RWPE2 (cell line): ENCODE data around the gene DNAJC2.

Experiments used
- ATAC-seq: fragments of 200-7000 bp; cut with Tn5 transposase; 3 replicates; pipeline ENCODE4 v1.9.1; 2021; ENCODE audit warnings: low read depth
- DNase-seq: peaks from one replicate; pipeline ENCODE4 v3.0.0-alpha.2; 2020; ENCODE audit warnings: low spot score
- H3K27ac ChIP-seq: fragments of 450-650 bp; 2 replicates; pipeline ENCODE4 v1.5.1; 2017; ENCODE audit warnings: mild to moderate bottlenecking; ENCODE audit not compliant: poor library complexity, severe bottlenecking
- H3K27me3 ChIP-seq: fragments of 250-450 bp; sonication (Bioruptor Pico); 2 replicates; pipeline ENCODE4 v1.5.1; 2021; ENCODE audit warnings: mild to moderate bottlenecking, moderate library complexity; ENCODE audit not compliant: insufficient read depth, poor library complexity, severe bottlenecking
- H3K36me3 ChIP-seq: fragments of 250-450 bp; sonication (Bioruptor Pico); 2 replicates; pipeline ENCODE4 v1.5.1; 2020; ENCODE audit warnings: low read depth, mild to moderate bottlenecking, moderate library complexity
- H3K4me1 ChIP-seq: fragments of 250-450 bp; sonication (Bioruptor Pico); 2 replicates; pipeline ENCODE4 v1.5.1; 2021; ENCODE audit warnings: mild to moderate bottlenecking, moderate library complexity; ENCODE audit not compliant: insufficient read depth, poor library complexity, severe bottlenecking
- H3K4me3 ChIP-seq: fragments of 250-450 bp; sonication (Bioruptor Pico); 2 replicates; pipeline ENCODE4 v1.5.1; 2021; ENCODE audit warnings: mild to moderate bottlenecking, moderate library complexity; ENCODE audit not compliant: severe bottlenecking
- H3K9me3 ChIP-seq: fragments of 250-450 bp; sonication (Bioruptor Pico); 2 replicates; pipeline ENCODE4 v1.5.1; 2021; ENCODE audit warnings: mild to moderate bottlenecking, moderate library complexity; ENCODE audit not compliant: severe bottlenecking
- TF ChIP-seq, protein P1 (sequence below): fragments of 450-650 bp; IDR thresholded peaks from one replicate; pipeline ENCODE4 v1.5.1; 2017; ENCODE audit warnings: mild to moderate bottlenecking, moderate library complexity; ENCODE audit not compliant: poor library complexity, severe bottlenecking

The DNAJC2 gene

GRCh38 chr7:103379270-103379975, 34.9 kb upstream of the DNAJC2 start:
- Histone ChIP-seq H3K4me3 (no peak overlapping the region), H3K4me1 (no peaks in the 10 kb centered on the region), H3K9me3 (no peaks in the 10 kb centered on the region), H3K27ac (no peak overlapping the region), H3K36me3 (no peaks in the 10 kb centered on the region), H3K27me3 (no peaks in the 10 kb centered on the region)
- TF ChIP-seq, protein P1, sequence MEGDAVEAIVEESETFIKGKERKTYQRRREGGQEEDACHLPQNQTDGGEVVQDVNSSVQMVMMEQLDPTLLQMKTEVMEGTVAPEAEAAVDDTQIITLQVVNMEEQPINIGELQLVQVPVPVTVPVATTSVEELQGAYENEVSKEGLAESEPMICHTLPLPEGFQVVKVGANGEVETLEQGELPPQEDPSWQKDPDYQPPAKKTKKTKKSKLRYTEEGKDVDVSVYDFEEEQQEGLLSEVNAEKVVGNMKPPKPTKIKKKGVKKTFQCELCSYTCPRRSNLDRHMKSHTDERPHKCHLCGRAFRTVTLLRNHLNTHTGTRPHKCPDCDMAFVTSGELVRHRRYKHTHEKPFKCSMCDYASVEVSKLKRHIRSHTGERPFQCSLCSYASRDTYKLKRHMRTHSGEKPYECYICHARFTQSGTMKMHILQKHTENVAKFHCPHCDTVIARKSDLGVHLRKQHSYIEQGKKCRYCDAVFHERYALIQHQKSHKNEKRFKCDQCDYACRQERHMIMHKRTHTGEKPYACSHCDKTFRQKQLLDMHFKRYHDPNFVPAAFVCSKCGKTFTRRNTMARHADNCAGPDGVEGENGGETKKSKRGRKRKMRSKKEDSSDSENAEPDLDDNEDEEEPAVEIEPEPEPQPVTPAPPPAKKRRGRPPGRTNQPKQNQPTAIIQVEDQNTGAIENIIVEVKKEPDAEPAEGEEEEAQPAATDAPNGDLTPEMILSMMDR, result no peak
- DNase-seq (no peak), ATAC-seq (no peak)

DNA sequence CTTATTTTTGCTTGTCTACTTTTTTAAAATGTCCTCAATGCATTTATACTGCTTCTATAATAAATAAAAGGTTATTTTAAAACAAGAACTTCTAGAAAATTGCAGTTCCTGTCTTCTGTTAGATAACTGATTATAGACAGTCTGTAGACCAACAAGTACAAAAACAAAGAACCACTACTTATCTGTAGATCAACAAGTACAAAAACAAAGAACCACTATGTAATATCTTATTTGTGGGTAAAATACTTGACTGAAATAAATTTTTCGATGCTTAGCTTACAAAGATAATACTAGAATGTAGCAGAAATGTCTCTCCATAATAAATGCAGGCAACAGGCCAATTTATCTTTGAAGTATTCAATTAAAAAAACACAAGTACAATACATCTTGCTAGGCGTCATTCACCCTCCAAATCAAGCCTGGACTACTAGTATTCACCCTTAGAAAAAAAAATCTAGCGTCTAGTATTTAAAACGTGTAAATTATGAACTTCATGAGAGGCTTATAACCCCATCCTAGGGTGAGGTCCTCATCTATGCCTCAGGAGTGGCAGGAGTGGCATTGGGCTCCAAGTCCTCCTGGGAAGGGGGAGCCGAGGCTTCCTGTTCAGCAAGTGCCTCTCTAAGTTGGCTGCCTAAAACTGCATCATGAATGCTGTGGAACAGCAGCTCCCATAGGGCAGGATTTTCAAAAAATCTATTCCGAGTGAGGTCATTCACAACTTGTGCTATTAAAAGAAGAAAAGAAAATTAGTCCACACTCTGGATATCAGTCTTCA, 29.5 kb upstream of the DNAJC2 start:
- H3K9me3 ChIP-seq, result no peaks in the 10 kb centered on the region
- no peaks in the 10 kb centered on the region for H3K4me1 ChIP-seq
- H3K27me3 ChIP-seq, result no peaks in the 10 kb centered on the region
- ATAC-seq (no peak), DNase-seq (no peak)
- no peak overlapping the region for H3K4me3 ChIP-seq
- TF ChIP-seq, protein P1, result no peak
- no peaks in the 10 kb centered on the region for H3K36me3 ChIP-seq
- no peak overlapping the region for H3K27ac ChIP-seq

GRCh38 chr7:103369432-103369831, 24.9 kb upstream of the DNAJC2 start:
- Histone ChIP-seq H3K4me1 (no peaks in the 10 kb centered on the region), H3K9me3 (no peaks in the 10 kb centered on the region), H3K4me3 (no peak overlapping the region), H3K27me3 (no peaks in the 10 kb centered on the region), H3K36me3 (peaks cover 46% of the 10 kb centered on the region), H3K27ac (no peak overlapping the region)
- DNase-seq (no peak), ATAC-seq (no peak)
- TF ChIP-seq, protein P1, result no peak

DNA sequence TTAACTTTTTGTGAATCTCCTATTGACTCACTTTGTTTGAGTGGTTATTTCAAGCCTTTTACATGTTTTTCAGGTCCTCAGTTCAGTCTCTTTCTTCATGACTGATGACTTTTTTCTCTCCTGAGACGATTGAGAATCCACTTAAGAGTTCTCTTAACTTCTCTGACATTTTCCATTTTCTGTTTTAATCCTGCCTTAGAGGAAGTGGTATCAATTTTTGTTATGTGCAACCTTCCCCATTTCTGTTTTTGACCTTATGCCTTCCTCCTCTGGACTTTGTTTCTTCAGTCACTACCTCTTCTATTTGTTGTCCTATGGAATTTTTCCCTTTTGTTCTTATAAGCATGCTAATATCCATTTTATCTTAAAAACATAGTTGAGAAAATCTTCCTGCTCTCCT, 5.2 kb upstream of the DNAJC2 start:
- Histone ChIP-seq H3K27me3 (no peaks in the 10 kb centered on the region), H3K27ac (no peak overlapping the region), H3K4me3 (no peak overlapping the region), H3K4me1 (peaks cover 30% of the 10 kb centered on the region), H3K36me3 (peaks cover 45% of the 10 kb centered on the region), H3K9me3 (peaks cover 2% of the 10 kb centered on the region)
- TF ChIP-seq, protein P1, result no peak
- DNase-seq (no peak), ATAC-seq (no peak)

DNA sequence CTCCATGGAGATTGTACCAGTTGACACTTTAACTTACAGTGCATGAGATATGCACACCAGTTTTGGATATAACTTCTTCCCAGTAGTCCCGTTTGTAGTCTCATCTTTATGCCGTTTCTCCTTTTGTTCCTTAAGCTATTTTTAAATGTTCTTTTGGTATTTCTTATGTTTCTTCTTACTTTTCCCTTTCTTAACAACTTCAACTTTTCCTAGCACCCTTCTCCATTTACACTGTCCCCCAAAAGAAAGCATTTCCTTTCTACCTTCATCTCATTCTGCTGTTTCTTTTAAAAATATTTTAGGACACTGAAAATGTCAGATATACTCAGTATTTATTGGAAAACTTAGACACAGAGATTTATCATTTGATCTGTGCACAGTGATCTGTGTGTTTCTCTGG, 4.4 kb upstream of the DNAJC2 start:
- TF ChIP-seq, protein P1, result no peak

More for the DNA sequence above, 4.4 kb upstream of the DNAJC2 start:
- DNase-seq (no peak), ATAC-seq (no peak)
- peaks cover 30% of the 10 kb centered on the region for H3K4me1 ChIP-seq
- H3K9me3 ChIP-seq, result peaks cover 2% of the 10 kb centered on the region
- H3K36me3 ChIP-seq, result peaks cover 37% of the 10 kb centered on the region
- no peaks in the 10 kb centered on the region for H3K27me3 ChIP-seq
- no peak overlapping the region for H3K27ac ChIP-seq
- peak overlapping the region; percentile 62 for H3K4me3 ChIP-seq
